AG20443 (cell line): Measurements from ENCODE around the gene TMEM184A.
"Not testable (repeated sequence)": the region's sequence is repeated elsewhere in the genome, so short reads cannot be mapped to it uniquely, and the experiment has no call there.

Experiments
- DNase-seq: peaks from one replicate; pipeline ENCODE4 v3.0.0; 2012; ENCODE audit warnings: low spot score, mixed read lengths

The TMEM184A gene

DNA sequence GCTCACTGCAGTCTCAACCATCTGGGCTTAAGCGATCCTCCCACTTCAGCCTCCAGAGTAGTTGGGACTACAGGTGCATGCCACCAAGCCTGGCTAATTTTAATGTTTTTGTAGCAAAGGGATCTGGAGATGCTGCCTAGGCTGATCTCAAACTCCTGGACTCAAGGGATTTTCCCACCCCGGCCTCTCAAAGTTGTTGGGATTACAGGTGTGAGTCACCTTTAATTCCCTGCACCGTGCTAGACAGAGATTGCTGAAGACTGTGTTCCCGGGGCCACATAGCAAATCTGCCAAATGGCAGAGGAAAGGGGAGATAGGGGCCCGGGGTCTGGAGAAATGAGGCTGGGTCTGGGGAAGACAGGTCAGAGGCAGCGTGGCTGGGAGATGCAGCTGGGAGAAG is 34.5 kb upstream of the TMEM184A start:
- DNase-seq = no peak

DNA sequence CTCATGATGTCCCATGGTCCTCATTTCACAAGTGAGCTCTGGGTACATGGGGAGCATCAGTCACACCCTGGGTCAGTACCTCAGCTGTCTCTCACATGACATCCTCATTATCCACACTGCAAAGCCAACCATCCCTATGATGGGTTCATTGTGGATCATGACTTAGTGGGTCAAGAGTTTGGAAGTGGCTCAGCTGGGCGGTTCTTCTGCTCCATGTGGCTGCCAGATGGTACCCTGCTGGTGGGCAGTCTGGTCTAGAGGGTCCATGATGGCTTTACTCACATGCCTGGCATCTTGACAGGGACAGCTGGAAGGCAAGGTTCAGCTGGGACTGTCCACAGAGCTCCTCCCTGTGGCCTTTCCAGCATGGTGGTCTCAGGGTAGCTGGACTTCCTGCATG is 33.0 kb upstream of the TMEM184A start:
- DNase-seq = no peak

DNA sequence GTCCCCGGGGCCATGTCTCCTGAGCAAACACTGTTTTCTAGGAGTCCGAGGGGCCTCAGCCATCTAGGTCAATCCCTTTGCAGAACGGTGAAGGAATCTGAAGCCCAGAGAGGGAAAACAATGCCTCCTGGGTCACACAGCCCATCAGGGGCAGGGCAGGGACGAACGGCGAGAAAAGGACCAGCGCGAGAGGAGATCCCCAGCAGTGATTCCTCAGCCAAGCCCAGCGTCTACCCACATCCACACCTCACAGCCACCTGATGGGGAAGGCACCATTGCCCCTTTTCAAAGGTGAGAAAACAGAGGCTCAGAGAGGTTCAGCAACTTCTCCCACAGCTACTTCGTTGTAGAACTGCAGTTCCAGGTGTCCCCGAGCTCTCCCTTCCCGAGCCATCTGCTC is 31.7 kb upstream of the TMEM184A start:
- no peak for DNase-seq

GRCh38 chr7:1586827-1587705 is 31.1 kb upstream of the TMEM184A start:
- no peak for DNase-seq

DNA sequence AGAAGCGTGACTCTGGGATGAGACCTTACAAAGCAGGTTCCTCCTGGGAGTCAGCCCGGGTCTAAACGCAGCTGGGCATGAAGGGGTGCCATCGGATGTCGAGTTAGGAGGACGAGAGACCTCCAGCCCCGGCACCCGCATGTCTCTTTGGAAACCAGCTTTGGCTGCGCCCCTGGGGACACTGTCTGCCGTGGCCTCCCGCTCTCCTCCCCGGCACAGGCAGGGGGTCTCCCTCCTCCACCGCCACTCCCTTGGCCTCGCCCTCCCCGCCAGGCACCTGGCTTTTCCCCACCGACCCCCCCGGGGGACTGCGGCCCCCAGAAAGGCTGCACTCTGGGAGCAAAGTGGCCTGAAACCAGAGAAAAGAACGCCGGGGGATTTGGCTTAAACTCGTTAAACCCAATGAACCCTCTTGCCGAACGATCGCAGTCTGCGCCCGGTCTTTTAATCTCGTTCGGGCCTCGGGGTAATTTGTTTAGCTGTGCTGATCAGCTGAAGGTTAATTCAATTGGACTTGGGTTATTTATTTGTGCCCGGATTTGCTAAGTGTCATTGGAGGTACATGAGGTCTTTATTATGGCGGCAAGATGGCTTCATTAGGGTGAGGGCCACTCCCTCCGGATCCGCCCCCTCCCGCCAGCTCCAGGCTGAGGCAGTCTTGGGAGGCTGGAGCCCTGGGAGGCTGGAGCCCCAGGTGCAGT is 30.3 kb upstream of the TMEM184A start:
- no peak for DNase-seq

DNA sequence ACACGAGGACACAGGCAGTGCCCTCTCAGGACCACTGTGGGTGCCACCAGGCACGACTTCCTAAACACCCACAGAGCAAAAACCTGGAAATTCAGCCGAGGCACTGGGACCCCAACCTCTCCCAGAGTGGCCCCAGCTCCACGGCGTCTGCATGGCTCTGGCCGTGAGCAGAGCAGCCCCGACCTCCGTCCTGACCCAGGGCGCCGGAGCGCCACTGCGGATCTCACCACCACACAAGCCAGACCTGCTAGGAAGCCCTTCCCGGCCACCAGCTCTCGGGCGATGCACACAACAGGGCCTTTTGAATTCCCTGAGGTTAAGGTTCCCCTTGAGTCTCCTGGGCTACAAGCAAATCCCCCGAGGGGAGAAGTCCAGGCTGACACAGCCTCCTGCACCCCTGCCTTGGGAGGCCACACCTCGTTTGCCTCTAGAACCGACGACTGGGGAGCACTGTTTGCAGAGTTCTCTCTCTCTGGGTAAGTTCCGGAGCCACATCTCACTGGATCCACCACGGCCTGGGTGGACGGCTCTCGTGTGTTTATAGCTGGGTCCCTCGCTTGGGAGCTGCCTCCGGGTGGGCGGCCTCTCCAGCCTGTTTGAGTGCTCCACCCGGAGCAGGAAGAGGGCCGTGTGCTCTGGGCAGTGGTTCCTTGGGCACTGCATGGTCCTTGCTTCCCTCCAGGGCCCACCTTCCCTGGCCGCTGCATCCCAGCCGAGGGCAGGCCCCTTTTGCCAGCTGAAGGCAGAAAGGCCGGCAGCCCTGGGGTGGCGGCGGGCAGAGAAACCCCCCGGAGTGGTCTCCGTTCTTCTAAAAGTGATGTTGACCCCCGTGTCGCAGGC is 29.4 kb upstream of the TMEM184A start:
- DNase-seq = no peak

DNA sequence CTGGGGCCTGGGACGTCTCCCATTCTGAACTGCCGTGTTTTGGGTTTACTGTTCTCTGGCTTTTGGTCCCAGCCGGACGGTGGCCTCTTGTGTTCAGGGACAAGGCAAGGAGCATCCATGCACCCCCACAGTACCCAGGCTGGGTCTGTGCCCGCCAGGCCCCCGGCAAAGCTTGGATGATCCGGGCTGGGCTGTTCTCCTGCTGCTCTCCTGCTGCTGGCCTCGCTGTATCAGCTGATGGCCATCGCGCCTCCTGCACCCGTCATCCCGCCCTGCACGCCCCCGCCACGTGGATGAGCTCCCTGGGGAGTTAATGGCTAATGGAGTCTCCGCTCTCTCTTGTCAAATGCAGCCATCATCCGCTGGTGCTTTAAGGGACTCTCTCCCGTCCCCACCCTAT is 28.7 kb upstream of the TMEM184A start:
- DNase-seq = no peak

DNA sequence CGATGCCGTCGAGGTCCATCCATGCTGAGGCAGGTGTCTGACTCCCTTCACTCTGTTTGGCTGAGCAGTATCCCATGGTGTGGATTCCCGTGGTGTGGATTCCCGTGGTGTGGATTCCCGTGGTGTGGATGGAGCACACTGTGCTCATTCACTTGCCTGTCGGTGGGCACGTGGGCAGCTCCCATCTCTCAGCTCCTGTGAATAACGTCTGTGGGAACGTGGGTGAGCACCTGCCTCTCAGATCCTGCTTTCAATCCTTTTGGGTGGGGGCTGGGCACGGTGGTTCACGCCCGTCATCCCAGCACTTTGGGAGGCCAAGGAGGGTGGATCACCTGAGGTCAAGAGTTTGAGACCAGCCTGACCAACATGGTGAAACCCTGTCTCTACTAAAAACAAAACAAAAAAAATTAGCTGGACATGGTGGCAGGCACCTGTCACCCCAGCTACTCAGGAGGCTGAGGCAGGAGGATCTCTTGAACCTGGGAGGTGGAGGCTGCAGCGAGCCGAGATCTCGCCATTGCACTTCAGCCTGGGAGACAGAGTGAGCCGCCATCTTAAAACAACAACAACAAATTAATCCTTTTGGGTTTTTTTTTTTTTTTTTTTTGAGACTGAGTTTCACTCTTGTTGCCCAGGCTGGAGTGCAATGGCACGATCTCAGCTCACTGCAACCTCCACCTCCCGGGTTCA is 27.4 kb upstream of the TMEM184A start:
- DNase-seq = not testable (repeated sequence)

DNA sequence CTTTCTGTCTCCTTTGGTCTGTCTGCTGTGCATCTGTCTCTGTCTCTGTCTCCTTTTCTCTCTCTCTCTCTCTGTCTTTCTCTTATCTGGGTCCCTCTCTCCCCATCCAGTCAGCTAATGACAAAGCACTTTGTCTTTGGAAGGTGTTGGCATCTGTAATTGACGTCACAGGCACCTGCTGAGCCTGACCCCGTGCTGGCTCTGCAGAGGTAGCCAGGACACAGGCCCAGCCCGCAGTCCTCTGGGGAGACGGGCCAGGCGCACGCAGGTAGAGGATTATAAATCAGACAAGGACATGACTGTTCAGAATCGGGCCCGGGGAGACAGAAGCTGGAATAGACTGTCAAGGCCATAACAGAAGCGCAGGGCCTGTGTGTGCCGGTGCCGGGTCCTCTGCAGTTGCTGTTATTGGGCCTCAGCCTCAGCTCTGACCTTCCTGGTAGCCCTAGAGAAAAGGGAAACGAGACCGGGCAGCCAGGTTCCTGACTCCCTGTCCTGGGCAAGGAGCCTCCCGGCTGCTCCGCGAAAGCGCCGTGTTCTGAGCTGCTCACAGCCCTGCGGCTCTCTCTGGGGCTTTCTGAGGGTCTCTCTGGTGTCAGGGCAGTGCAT is 24.5 kb upstream of the TMEM184A start:
- DNase-seq = no peak

GRCh38 chr7:1579481-1580421 is 23.7 kb upstream of the TMEM184A start:
- peak; percentile 88 for DNase-seq

DNA sequence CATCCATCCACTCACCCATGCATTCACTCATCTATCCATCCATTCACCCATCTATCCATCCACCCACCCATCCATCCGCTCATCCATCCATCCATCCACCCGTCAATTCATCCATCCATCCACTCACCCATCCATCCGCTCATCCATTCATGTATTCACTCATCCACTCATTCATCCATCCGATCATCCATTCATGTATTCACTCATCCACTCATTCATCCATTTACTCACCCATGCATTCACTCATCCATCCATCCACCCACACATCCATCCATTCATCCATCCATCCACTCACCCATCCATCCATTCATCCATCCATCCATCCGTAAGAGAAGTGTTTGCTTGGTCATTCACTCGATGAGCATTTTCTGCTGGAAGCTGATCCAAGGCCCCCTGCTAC is 22.5 kb upstream of the TMEM184A start:
- DNase-seq = no peak

- DNase-seq = no peak
Observed at GRCh38 chr7:1576521-1577253, 20.7 kb upstream of the TMEM184A start.

DNA sequence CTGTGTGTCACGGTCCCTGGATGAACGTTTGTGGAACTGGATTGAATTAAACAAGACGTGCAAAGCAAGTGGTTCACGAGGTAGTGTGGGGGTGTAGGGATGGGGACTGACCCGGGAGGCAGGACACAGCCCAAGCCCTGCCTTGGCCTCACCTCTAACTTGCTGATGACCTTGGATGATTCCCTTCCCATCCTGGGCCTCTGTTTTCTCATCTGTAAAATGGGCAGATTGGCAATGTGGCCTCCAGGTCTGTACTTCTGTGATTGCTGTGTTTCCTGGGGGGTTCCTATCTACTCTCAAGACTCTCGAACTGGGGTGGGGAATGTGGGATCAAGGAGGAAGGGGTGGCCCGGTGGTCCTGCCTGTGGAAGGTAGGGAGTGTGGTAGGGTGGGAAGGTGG is 19.8 kb upstream of the TMEM184A start:
- DNase-seq = no peak

GRCh38 chr7:1572111-1572822 is 16.3 kb upstream of the TMEM184A start:
- DNase-seq = no peak

- DNase-seq = peak; percentile 95
Observed at GRCh38 chr7:1569833-1570632, 14.0 kb upstream of the TMEM184A start, which contains the start of gene PSMG3. Gene PSMG3, minus strand, starts transcription at chr7:1570032. Its CDS starts 693 bp downstream, at chr7:1569339.

- no peak for DNase-seq
Observed at GRCh38 chr7:1569440-1569832, 13.4 kb upstream of the TMEM184A start.

DNA sequence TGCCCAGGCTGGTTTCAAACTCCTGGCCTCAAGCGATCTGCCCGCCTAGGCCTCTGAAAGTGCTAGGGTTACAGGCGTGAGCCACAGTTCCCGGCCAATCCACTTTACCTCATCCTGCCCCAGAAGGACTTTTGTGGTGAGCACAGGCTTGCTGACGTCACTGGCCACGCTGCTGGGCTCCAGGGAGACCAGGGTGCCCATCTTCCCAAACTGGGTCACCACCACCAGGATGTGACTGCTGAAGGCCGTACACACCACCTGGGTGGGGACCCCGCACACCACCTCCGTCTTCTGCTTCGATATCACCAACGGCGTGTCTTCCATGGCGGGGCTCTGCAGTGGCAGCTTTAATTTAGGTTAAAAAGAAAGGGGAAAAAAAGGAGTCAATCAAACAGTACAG is 13.0 kb upstream of the TMEM184A start:
- no peak for DNase-seq

DNA sequence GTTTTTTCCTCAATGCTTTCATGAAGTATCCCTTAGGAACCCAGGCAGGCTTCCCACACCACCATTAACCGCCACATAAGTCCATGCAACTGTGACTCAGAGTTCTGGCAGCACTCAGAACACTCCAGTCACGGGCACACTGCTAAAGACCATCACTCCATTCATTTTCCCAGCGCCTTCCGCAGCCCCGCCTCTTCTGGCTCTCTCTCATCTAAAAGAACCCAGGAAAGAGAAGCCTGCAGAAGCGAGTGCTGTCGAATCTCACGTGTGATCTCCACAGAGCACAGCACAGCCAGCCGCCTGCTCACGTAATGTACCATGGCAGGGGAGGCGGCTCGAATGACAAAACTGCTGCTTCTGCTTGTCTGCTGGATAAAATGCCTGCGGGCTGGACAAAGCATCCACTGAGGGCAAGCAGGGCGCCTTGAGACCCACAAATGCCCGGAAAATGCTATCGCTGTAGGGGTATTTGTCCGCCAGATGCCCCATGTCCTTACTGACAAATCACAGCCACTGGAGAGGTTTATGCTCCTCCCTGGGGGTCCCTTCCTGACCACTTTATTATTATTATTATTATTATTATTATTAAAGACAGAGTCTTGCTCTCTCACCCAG is 12.0 kb upstream of the TMEM184A start:
- peak; percentile 69 for DNase-seq
